Neuron (in vitro differentiated cells): ENCODE data around the gene STAG1.
"Not testable (repeated sequence)": the region's sequence is repeated elsewhere in the genome, so short reads cannot be mapped to it uniquely, and the experiment has no call there.

Source experiments
- H2AFZ ChIP-seq: one replicate; pipeline ENCODE4 v1.6.1; 2013; ENCODE audit warnings: low read depth, mild to moderate bottlenecking, inconsistent platforms, low read length, moderate library complexity
- H3K27me3 ChIP-seq: one replicate; pipeline ENCODE4 v1.6.1; 2013; ENCODE audit warnings: low read length; ENCODE audit not compliant: insufficient read depth
- H3K36me3 ChIP-seq: one replicate; pipeline ENCODE4 v1.6.1; 2013; ENCODE audit warnings: low read length; ENCODE audit not compliant: insufficient read depth
- H3K4me1 ChIP-seq: one replicate; pipeline ENCODE4 v1.6.1; 2013; ENCODE audit warnings: low read length; ENCODE audit not compliant: insufficient read depth
- H3K4me3 ChIP-seq: 2 replicates; pipeline ENCODE4 v1.5.1; 2013; ENCODE audit warnings: mild to moderate bottlenecking, low read length, moderate library complexity
- H3K9me3 ChIP-seq: one replicate; pipeline ENCODE4 v1.6.1; 2013; ENCODE audit warnings: low read length

Gene STAG1

DNA sequence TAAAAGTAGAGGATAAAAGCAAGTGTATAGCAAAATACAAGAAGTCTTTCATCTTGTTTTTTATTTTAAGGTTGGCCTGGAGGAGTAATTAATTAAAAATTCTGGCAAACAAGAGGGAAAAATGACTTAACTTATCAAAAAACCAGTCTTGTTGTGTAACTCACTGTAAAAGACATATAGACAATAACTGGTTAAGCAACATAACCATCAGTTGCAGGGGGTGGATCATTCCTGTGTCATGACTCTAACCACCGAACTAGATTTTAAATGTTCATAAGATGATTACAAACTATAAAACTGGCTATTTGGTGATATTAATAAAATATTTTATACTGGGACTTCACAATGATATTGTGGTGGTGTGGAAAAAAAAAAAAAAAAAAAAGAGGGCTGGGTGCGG is 130.6 kb downstream of the STAG1 start:
- H3K9me3 ChIP-seq = peaks cover 2% of the 10 kb centered on the region
- no peak overlapping the region for H3K4me3 ChIP-seq
- H3K27me3 ChIP-seq = no peaks in the 10 kb centered on the region
- peaks cover 10% of the 10 kb centered on the region for H3K36me3 ChIP-seq
- no peak overlapping the region for H2AFZ ChIP-seq
- H3K4me1 ChIP-seq = peaks cover 6% of the 10 kb centered on the region

- Histone ChIP-seq H3K36me3 (peaks cover 10% of the 10 kb centered on the region), H3K27me3 (no peaks in the 10 kb centered on the region), H3K9me3 (peaks cover 2% of the 10 kb centered on the region), H3K4me1 (peaks cover 6% of the 10 kb centered on the region), H3K4me3 (no peak overlapping the region), H2AFZ (no peak overlapping the region)
These were observed 131.7 kb downstream of the STAG1 start for GRCh38 chr3:136620436-136620835.

DNA sequence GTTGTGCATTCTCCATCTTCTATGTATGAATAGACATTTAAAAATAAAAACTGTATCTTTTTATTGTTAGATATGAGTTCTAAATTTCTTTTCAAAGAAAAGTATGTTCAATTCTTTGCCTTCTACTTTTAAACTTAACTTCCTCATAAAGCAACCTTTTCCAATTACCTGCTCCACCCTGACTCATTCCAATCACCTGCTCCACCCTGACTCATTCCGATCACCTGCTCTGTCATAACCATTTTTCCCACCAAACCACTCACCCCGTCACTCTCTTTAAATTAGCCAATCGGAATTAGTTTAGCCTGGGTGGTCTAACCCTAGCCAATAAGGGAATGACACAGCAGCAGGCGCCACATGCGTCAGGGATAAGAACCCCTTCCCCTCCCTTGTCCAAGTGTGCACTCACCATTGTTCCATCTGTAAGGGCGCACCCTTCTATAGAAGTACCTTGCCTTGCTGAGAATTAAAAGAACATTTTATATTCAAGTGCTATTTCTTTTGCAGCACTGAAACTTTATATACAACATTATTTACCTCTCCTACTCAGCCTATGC is 134.1 kb downstream of the STAG1 start:
- H3K27me3 ChIP-seq, H3K9me3 ChIP-seq, H3K4me1 ChIP-seq, H3K4me3 ChIP-seq, H2AFZ ChIP-seq: not testable (repeated sequence)
- peaks cover 10% of the 10 kb centered on the region for H3K36me3 ChIP-seq

GRCh38 chr3:136617198-136617597 is 135.0 kb downstream of the STAG1 start:
- H3K27me3 ChIP-seq = no peaks in the 10 kb centered on the region
- H3K36me3 ChIP-seq = peaks cover 10% of the 10 kb centered on the region
- no peak overlapping the region for H2AFZ ChIP-seq
- no peak overlapping the region for H3K4me3 ChIP-seq
- H3K4me1 ChIP-seq = no peaks in the 10 kb centered on the region
- peaks cover 2% of the 10 kb centered on the region for H3K9me3 ChIP-seq

DNA sequence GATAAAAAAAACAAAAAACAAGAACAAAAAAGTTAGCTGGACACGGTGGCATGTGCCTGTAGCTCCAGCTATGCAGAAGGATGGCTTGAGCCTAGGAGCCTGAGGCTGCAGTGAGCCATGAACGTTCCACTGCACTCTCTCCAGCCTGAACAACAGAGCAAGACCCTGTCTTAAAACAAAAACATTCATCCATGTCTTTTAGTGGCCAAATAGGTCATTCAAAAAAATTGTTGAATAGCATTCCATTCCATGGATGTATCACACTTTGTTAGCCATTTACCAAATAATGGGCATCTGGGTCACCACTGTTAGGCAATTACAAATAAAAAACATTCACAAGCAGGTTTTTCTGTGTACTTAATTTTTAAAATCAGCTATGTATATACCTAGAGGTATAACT is 139.7 kb downstream of the STAG1 start:
- Histone ChIP-seq H3K27me3 (no peaks in the 10 kb centered on the region), H3K36me3 (peaks cover 7% of the 10 kb centered on the region), H3K4me3 (no peak overlapping the region), H3K4me1 (no peaks in the 10 kb centered on the region), H2AFZ (no peak overlapping the region), H3K9me3 (no peaks in the 10 kb centered on the region)

- H3K4me1 ChIP-seq = no peaks in the 10 kb centered on the region
- no peak overlapping the region for H3K4me3 ChIP-seq
- H3K36me3 ChIP-seq = peaks cover 9% of the 10 kb centered on the region
- no peak overlapping the region for H2AFZ ChIP-seq
- no peaks in the 10 kb centered on the region for H3K9me3 ChIP-seq
- H3K27me3 ChIP-seq = no peaks in the 10 kb centered on the region
These were observed 145.2 kb downstream of the STAG1 start for GRCh38 chr3:136606990-136607389.

DNA sequence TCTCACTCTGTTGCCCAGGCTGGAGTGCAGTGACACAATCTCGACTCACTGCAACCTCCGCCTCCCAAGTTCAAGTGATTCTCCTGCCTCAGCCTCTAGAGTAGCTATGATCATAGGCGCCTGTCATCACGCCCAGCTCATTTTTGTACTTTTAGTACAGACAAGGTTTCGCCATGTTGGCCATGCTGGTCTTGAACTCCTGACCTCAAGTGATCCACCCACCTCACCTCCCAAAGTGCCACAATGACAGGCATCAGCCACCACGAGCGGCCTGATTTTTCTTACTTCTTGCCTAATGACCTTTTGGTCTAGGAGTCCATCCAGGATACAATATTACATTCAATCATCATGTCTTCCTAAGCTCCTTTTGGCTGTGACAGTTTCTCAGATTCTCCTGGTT is 146.0 kb downstream of the STAG1 start:
- H3K4me1 ChIP-seq, H2AFZ ChIP-seq, H3K9me3 ChIP-seq, H3K4me3 ChIP-seq, H3K27me3 ChIP-seq: not testable (repeated sequence)
- H3K36me3 ChIP-seq = peaks cover 13% of the 10 kb centered on the region

DNA sequence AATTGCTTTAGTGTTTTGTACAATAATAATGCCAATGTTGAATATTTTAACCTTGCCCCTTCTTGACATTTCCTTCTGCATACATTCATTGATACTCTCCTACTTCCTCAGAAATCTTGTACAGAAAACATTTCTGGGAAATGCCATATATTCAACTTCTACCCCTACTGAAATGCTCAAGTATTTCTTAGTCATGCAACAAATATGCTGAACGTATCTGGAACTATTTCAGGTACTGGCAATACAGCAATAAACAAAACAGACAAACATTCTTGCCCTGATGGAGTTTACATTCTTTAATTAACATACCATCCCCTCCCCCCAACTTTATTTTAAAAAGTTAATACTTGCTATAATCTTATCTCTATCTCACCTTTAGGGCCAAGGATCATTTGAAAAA is 147.2 kb downstream of the STAG1 start:
- Histone ChIP-seq H3K4me3 (no peak overlapping the region), H3K27me3 (no peaks in the 10 kb centered on the region), H3K9me3 (peaks cover 3% of the 10 kb centered on the region), H2AFZ (no peak overlapping the region), H3K4me1 (no peaks in the 10 kb centered on the region), H3K36me3 (peaks cover 13% of the 10 kb centered on the region)

DNA sequence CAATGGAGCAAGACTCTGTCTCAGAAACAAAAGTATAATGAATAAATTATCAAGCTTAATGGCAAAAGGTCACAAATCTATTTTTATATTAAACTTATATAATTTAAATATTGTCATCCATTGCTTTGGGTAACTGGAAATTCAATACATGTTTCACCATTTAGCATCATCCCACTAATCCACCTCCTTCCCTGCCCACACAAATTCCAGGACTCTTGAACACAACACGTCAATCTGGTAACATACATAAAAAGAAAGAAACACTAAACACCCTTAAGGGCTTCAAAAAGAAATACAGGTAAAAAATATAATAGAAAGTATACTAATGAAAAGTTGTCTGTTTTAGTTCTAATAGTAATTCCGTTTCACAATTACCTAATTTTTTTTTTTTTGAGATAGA is 149.4 kb downstream of the STAG1 start:
- Histone ChIP-seq H3K4me1 (no peaks in the 10 kb centered on the region), H3K36me3 (peaks cover 6% of the 10 kb centered on the region), H3K27me3 (no peaks in the 10 kb centered on the region), H3K9me3 (peaks cover 3% of the 10 kb centered on the region), H3K4me3 (no peak overlapping the region), H2AFZ (no peak overlapping the region)

- Histone ChIP-seq H3K9me3 (no peaks in the 10 kb centered on the region), H3K4me1 (no peaks in the 10 kb centered on the region), H3K27me3 (no peaks in the 10 kb centered on the region), H2AFZ (no peak overlapping the region), H3K4me3 (no peak overlapping the region), H3K36me3 (no peaks in the 10 kb centered on the region)
These were observed 156.1 kb downstream of the STAG1 start for GRCh38 chr3:136595913-136596697.

- no peaks in the 10 kb centered on the region for H3K4me1 ChIP-seq
These were observed 165.6 kb downstream of the STAG1 start for GRCh38 chr3:136586580-136586979.

GRCh38 chr3:136584728-136585127 is 167.4 kb downstream of the STAG1 start:
- Histone ChIP-seq H3K27me3 (no peaks in the 10 kb centered on the region), H3K9me3 (no peaks in the 10 kb centered on the region), H3K4me3 (no peak overlapping the region), H2AFZ (no peak overlapping the region), H3K36me3 (peaks cover 3% of the 10 kb centered on the region), H3K4me1 (no peaks in the 10 kb centered on the region)

More at GRCh38 chr3:136586580-136586979, 165.6 kb downstream of the STAG1 start:
- Histone ChIP-seq H3K27me3 (no peaks in the 10 kb centered on the region), H3K9me3 (no peaks in the 10 kb centered on the region), H3K4me3 (no peak overlapping the region), H3K36me3 (peaks cover 3% of the 10 kb centered on the region), H2AFZ (no peak overlapping the region)

DNA sequence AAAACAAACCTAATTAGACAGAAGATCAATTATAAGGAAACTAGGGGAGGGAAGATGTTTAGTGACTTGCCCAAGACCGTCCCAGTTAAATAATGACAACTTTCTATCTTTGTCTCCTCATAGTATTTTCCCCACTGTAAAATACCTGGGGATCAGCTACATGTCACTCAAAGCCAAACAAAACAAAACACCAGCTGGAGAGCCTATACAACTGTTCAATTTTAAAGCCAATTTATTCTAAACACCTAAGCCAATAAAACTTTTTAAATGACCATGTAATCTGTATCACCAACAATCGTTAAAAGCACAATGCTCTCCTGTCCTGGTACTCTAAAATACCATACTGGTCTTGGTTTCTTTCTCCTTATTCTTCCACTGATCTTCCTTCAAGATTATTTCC is 168.4 kb downstream of the STAG1 start:
- Histone ChIP-seq H2AFZ (no peak overlapping the region), H3K27me3 (no peaks in the 10 kb centered on the region), H3K36me3 (peaks cover 3% of the 10 kb centered on the region), H3K9me3 (no peaks in the 10 kb centered on the region), H3K4me3 (no peak overlapping the region), H3K4me1 (no peaks in the 10 kb centered on the region)

GRCh38 chr3:136577791-136578190 is 174.4 kb downstream of the STAG1 start:
- H3K4me3 ChIP-seq = no peak overlapping the region
- H3K9me3 ChIP-seq = peaks cover 3% of the 10 kb centered on the region
- no peaks in the 10 kb centered on the region for H3K36me3 ChIP-seq
- no peak overlapping the region for H2AFZ ChIP-seq
- no peaks in the 10 kb centered on the region for H3K4me1 ChIP-seq
- H3K27me3 ChIP-seq = no peaks in the 10 kb centered on the region
